Liver (tissue), 9 donors: ENCODE results near the gene SEMA5A. TPM values are rescaled to one million over a fixed set of nuclear protein-coding genes. Genes with fewer than 3 reads are reported as not detected.

Source experiments
- DNase-seq: peaks from one replicate; pipeline ENCODE4 v3.0.0-alpha.2; 2017; ENCODE audit warnings: low spot score
- H3K27ac ChIP-seq, 2 donors: one replicate each; pipeline ENCODE4 v1.7.0; 2013; ENCODE audit warnings: inconsistent platforms in 2 of 2, low read length in 2 of 2, control low read depth in 1 of 2, low read depth in 1 of 2, mild to moderate bottlenecking in 1 of 2
- H3K27me3 ChIP-seq, 4 donors: one replicate each; pipeline versions ENCODE4 v1.6.1 to v1.7.0; 2013; ENCODE audit warnings: low read length in 3 of 4, inconsistent platforms in 1 of 4, mild to moderate bottlenecking in 1 of 4, moderate library complexity in 1 of 4; ENCODE audit not compliant: control insufficient read depth in 4 of 4, insufficient read depth in 4 of 4
- H3K36me3 ChIP-seq, 4 donors: one replicate each; pipeline versions ENCODE4 v1.6.1 to v1.7.0; 2013; ENCODE audit warnings: low read length in 3 of 4, mild to moderate bottlenecking in 3 of 4, low read depth in 1 of 4, moderate library complexity in 1 of 4; ENCODE audit not compliant: control insufficient read depth in 4 of 4, insufficient read depth in 3 of 4
- H3K4me1 ChIP-seq, 4 donors: one replicate each; pipeline versions ENCODE4 v1.6.1 to v1.7.0; 2013; ENCODE audit warnings: low read length in 3 of 4, mild to moderate bottlenecking in 3 of 4, moderate library complexity in 1 of 4; ENCODE audit not compliant: control insufficient read depth in 4 of 4, insufficient read depth in 4 of 4
- H3K4me3 ChIP-seq, 3 donors: one replicate each; pipeline versions ENCODE4 v1.6.1 to v1.7.0; 2013; ENCODE audit warnings: low read length in 3 of 3, control low read depth in 1 of 3, low read depth in 1 of 3, mild to moderate bottlenecking in 1 of 3
- H3K9ac ChIP-seq, 2 donors: one replicate each; pipeline ENCODE4 v1.7.0; 2013; ENCODE audit warnings: low read length in 2 of 2, mild to moderate bottlenecking in 2 of 2, moderate library complexity in 2 of 2, control low read depth in 1 of 2, low read depth in 1 of 2
- H3K9me3 ChIP-seq, 4 donors: one replicate each; pipeline versions ENCODE4 v1.6.1 to v1.7.0; 2013; ENCODE audit warnings: low read length in 3 of 4; ENCODE audit not compliant: control insufficient read depth in 4 of 4
- EGR1 ChIP-seq, 2 donors: IDR thresholded peaks; 2 replicates each; pipeline ENCODE4 v1.6.1; 2016 to 2018; ENCODE audit warnings: antibody characterized with exemption in 2 of 2, low read depth in 2 of 2
- FOXA1 ChIP-seq: IDR thresholded peaks from 2 replicates; pipeline ENCODE4 v1.6.1; 2016; ENCODE audit warnings: antibody characterized with exemption
- FOXA2 ChIP-seq: IDR thresholded peaks from 2 replicates; pipeline ENCODE4 v1.6.1; 2016; ENCODE audit warnings: antibody characterized with exemption
- GABPA ChIP-seq, 2 donors: IDR thresholded peaks in 1 of 2; conservative IDR thresholded peaks in 1 of 2; 2 replicates each; pipeline ENCODE4 v1.6.1; 2016; ENCODE audit warnings: antibody characterized with exemption in 2 of 2, mild to moderate bottlenecking in 1 of 2, moderate library complexity in 1 of 2
- HNF4A ChIP-seq, 2 donors: conservative IDR thresholded peaks; 2 replicates each; pipeline ENCODE4 v1.6.1; 2016; ENCODE audit warnings: antibody characterized with exemption in 2 of 2, mild to moderate bottlenecking in 2 of 2
- HNF4G ChIP-seq: IDR thresholded peaks from 2 replicates; pipeline ENCODE4 v1.6.1; 2016; ENCODE audit warnings: antibody characterized with exemption
- JUND ChIP-seq, 2 donors: IDR thresholded peaks; 2 replicates each; pipeline ENCODE4 v1.6.1; 2016; ENCODE audit warnings: antibody characterized with exemption in 2 of 2
- MAX ChIP-seq: IDR thresholded peaks from 2 replicates; pipeline ENCODE4 v1.6.1; 2016; ENCODE audit warnings: antibody characterized with exemption
- NR2F2 ChIP-seq: IDR thresholded peaks from 2 replicates; pipeline ENCODE4 v1.6.1; 2016; ENCODE audit warnings: antibody characterized with exemption
- RAD21 ChIP-seq, 2 donors: IDR thresholded peaks; 2 replicates each; pipeline ENCODE4 v1.6.1; 2016; ENCODE audit warnings: antibody characterized with exemption in 2 of 2, mild to moderate bottlenecking in 2 of 2
- REST ChIP-seq: IDR thresholded peaks from 2 replicates; pipeline ENCODE4 v1.6.1; 2016; ENCODE audit warnings: antibody characterized with exemption, mild to moderate bottlenecking
- RXRA ChIP-seq, 2 donors: IDR thresholded peaks; 2 replicates each; pipeline ENCODE4 v1.6.1; 2017 to 2018; ENCODE audit warnings: antibody characterized with exemption in 2 of 2, mild to moderate bottlenecking in 1 of 2
- SP1 ChIP-seq: IDR thresholded peaks from 2 replicates; pipeline ENCODE4 v1.6.1; 2018; ENCODE audit warnings: antibody characterized with exemption, mild to moderate bottlenecking
- TAF1 ChIP-seq: conservative IDR thresholded peaks from 2 replicates; pipeline ENCODE4 v1.6.1; 2016; ENCODE audit warnings: antibody characterized with exemption, mild to moderate bottlenecking
- YY1 ChIP-seq: IDR thresholded peaks from 2 replicates; pipeline ENCODE4 v1.6.1; 2016; ENCODE audit warnings: antibody characterized with exemption, mild to moderate bottlenecking
- WGBS: extraction: QIAGEN DNeasy Blood & Tissue Kit; methylation state at CpG from one replicate; pipeline ENCODE4 v1.1.7; 2013; 5-methylcytosine and 5-hydroxymethylcytosine counted together
- polyA plus RNA-seq, 2 donors: library from polyadenylated mRNA; stranded (reverse) in 1 of 2; unstranded in 1 of 2; fragments of 200-250 nt in 1 of 2; fragments of >200 nt in 1 of 2; fragmentation: Nextera tagmentation in 1 of 2; extraction: Ambion mirVana in 1 of 2; gene quantifications; one replicate each; pipeline versions ENCODE4 v1.2.1 to v1.2.3, GENCODE V29; 2013 to 2015
- total RNA-seq, 2 donors: library from RNA; depleted of rRNA; stranded (reverse); fragments of >200 nt; gene quantifications; one replicate each; pipeline ENCODE4 v1.2.3, GENCODE V29; 2014
- TF ChIP-seq, protein P1 (sequence below): IDR thresholded peaks from 2 replicates; pipeline ENCODE4 v1.6.1; 2016; ENCODE audit warnings: antibody characterized with exemption
- TF ChIP-seq, protein P2 (sequence below): fragments of 150-350 bp; IDR thresholded peaks from 2 replicates; pipeline ENCODE4 v1.5.1; 2017; ENCODE audit warnings: improper control_type of control experiment, low read depth, low read length; ENCODE audit not compliant: missing input control
- TF ChIP-seq, protein P3 (sequence below): IDR thresholded peaks from 2 replicates; pipeline ENCODE4 v1.6.1; 2016; ENCODE audit warnings: antibody characterized with exemption
- donor health status: healthy.
- donor health status: healthy.
- donor health status: healthy.
- donor health status: healthy.
- donor health status: healthy.

SEMA5A gene
- total and polyA plus RNA-seq, 4 donors = 1.1 to 5.8 (median 3.2) TPM

DNA sequence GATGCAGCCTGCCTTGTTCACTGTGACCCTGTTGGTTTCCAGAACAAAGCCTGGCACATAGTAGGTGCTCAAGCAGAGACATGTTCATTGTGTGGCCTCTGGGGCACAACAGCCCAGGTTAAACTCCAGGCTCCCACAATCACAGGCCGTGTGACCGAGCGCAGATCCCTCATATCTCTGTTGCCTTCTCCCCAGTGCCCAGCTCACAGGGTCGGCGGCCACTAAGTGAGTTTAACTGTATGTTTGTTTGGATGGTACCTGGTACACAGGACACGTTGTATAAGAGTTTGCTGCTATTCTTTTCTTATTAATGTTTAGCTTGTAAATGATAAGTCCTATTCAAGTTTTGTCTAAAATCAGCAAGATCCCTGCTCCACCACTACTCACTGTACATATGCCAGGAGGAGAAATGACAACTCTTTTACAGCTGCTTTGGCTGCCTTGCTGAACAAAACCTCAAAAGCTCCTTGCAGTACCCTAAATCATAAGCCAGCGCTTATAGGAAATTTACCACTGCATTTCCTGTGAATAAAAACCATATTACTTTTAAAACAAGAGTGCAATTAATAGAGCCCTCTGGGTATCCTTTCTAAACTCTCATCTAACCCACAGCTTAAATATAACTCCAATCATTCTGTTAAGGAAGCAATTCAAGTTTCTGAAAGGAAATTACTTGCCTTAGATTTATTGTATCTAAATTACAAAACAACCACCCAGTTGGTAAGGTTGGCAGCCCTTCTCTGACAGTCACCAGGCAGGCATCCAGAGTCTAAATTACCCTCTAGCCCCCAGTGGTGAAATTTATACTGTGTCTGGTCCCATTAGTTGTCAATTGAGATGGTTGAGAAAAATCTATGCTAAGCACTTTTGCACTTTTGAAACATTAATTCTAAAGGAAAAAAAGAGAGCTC, 379.4 kb downstream of the SEMA5A start:
- H3K4me3 ChIP-seq = no peak overlapping the region
- TF ChIP-seq, protein P1, sequence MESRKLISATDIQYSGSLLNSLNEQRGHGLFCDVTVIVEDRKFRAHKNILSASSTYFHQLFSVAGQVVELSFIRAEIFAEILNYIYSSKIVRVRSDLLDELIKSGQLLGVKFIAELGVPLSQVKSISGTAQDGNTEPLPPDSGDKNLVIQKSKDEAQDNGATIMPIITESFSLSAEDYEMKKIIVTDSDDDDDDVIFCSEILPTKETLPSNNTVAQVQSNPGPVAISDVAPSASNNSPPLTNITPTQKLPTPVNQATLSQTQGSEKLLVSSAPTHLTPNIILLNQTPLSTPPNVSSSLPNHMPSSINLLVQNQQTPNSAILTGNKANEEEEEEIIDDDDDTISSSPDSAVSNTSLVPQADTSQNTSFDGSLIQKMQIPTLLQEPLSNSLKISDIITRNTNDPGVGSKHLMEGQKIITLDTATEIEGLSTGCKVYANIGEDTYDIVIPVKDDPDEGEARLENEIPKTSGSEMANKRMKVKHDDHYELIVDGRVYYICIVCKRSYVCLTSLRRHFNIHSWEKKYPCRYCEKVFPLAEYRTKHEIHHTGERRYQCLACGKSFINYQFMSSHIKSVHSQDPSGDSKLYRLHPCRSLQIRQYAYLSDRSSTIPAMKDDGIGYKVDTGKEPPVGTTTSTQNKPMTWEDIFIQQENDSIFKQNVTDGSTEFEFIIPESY = no peak
- no peak for TF ChIP-seq GABPA (IDR thresholded peaks at IDR 0.05 in 1 of 2, conservative IDR thresholded peaks at IDR 0.05 in 1 of 2)
- TF ChIP-seq EGR1 (IDR thresholded peaks at IDR 0.05; ENCODE audit: low read depth in 2 of 2) = no peak
- TF ChIP-seq REST = no peak
- no peak for TF ChIP-seq HNF4G
- no peak for TF ChIP-seq JUND (IDR thresholded peaks at IDR 0.05)
- TF ChIP-seq, protein P2, sequence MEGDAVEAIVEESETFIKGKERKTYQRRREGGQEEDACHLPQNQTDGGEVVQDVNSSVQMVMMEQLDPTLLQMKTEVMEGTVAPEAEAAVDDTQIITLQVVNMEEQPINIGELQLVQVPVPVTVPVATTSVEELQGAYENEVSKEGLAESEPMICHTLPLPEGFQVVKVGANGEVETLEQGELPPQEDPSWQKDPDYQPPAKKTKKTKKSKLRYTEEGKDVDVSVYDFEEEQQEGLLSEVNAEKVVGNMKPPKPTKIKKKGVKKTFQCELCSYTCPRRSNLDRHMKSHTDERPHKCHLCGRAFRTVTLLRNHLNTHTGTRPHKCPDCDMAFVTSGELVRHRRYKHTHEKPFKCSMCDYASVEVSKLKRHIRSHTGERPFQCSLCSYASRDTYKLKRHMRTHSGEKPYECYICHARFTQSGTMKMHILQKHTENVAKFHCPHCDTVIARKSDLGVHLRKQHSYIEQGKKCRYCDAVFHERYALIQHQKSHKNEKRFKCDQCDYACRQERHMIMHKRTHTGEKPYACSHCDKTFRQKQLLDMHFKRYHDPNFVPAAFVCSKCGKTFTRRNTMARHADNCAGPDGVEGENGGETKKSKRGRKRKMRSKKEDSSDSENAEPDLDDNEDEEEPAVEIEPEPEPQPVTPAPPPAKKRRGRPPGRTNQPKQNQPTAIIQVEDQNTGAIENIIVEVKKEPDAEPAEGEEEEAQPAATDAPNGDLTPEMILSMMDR = no peak
- no peak for TF ChIP-seq RXRA (IDR thresholded peaks at IDR 0.05)
- TF ChIP-seq MAX = no peak
- TF ChIP-seq FOXA1 = no peak
- TF ChIP-seq HNF4A (conservative IDR thresholded peaks at IDR 0.05) = no peak
- no peak for TF ChIP-seq RAD21 (IDR thresholded peaks at IDR 0.05)
- TF ChIP-seq NR2F2 = no peak
- no peak for TF ChIP-seq FOXA2
- no peak for TF ChIP-seq YY1
- no peak for TF ChIP-seq SP1
- TF ChIP-seq, protein P3, sequence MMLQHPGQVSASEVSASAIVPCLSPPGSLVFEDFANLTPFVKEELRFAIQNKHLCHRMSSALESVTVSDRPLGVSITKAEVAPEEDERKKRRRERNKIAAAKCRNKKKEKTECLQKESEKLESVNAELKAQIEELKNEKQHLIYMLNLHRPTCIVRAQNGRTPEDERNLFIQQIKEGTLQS = no peak
- no peak for TF ChIP-seq TAF1
- no peaks in the 10 kb centered on the region for H3K9me3 ChIP-seq
- no peak overlapping the region for H3K9ac ChIP-seq
- H3K4me1 ChIP-seq = no peaks in the 10 kb centered on the region
- no peaks in the 10 kb centered on the region for H3K27me3 ChIP-seq
- 89% methylated on average over 7 of the region's 7 CpGs for WGBS
- DNase-seq = no peak
- no peak overlapping the region for H3K27ac ChIP-seq
- H3K36me3 ChIP-seq = no peaks in the 10 kb centered on the region
